Fibroblast of gingiva (primary cell): Measurements from ENCODE around the gene KCND1.
"Not testable (repeated sequence)": the region's sequence is repeated elsewhere in the genome, so short reads cannot be mapped to it uniquely, and the experiment has no call there.

ENCODE experiments used
- DNase-seq: peaks from one replicate; pipeline ENCODE4 v3.0.0-alpha.2; 2011; ENCODE audit warnings: low read depth

The KCND1 gene

GRCh38 chrX:48971249-48972219, at the start of gene KCND1:
TSS of gene KCND1 (minus strand) at chrX:48971844. CDS start at chrX:48970271, 1,573 bp downstream.
- DNase-seq: peak; percentile 13

GRCh38 chrX:49019599-49020249, 48.1 kb upstream of the KCND1 start:
- peak; percentile 3 for DNase-seq

- no peak for DNase-seq
Measured at GRCh38 chrX:49019050-49019449, 47.4 kb upstream of the KCND1 start.

GRCh38 chrX:49003696-49004095, 32.1 kb upstream of the KCND1 start:
- no peak for DNase-seq

- DNase-seq: peak; percentile 94
Measured at GRCh38 chrX:49002091-49002935, 30.7 kb upstream of the KCND1 start, which contains the start of gene GRIPAP1. TSS of gene GRIPAP1 (minus strand) at chrX:49002264. CDS start at chrX:49002229, 35 bp downstream.

- DNase-seq: peak; percentile 15
Measured at GRCh38 chrX:49001521-49002090, 30.0 kb upstream of the KCND1 start.

- DNase-seq: no peak
Measured at GRCh38 chrX:49000636-49001035, 29.0 kb upstream of the KCND1 start.

- DNase-seq: no peak
Measured at GRCh38 chrX:48999030-48999429, 27.4 kb upstream of the KCND1 start.

- DNase-seq: no peak
Measured at GRCh38 chrX:48998391-48998790, 26.7 kb upstream of the KCND1 start.

- no peak for DNase-seq
Measured at GRCh38 chrX:48997865-48998264, 26.2 kb upstream of the KCND1 start.

GRCh38 chrX:48997455-48997854, 25.8 kb upstream of the KCND1 start:
- DNase-seq: no peak

- DNase-seq: no peak
Measured at GRCh38 chrX:48996969-48997368, 25.3 kb upstream of the KCND1 start.

GRCh38 chrX:48992341-48992740, 20.7 kb upstream of the KCND1 start:
- no peak for DNase-seq

- no peak for DNase-seq
Measured at GRCh38 chrX:48989483-48989882, 17.8 kb upstream of the KCND1 start.

GRCh38 chrX:48983896-48984295, 12.3 kb upstream of the KCND1 start:
- DNase-seq: no peak

GRCh38 chrX:48983081-48983480, 11.4 kb upstream of the KCND1 start:
- no peak for DNase-seq

- no peak for DNase-seq
Measured at GRCh38 chrX:48981178-48981577, 9.5 kb upstream of the KCND1 start.

GRCh38 chrX:48980341-48980740, 8.7 kb upstream of the KCND1 start:
- DNase-seq: not testable (repeated sequence)

GRCh38 chrX:48978226-48978625, 6.6 kb upstream of the KCND1 start:
- DNase-seq: no peak

GRCh38 chrX:48976086-48976485, 4.4 kb upstream of the KCND1 start:
- no peak for DNase-seq

- no peak for DNase-seq
Measured at GRCh38 chrX:48975541-48975940, 3.9 kb upstream of the KCND1 start.

- DNase-seq: no peak
Measured at GRCh38 chrX:48975041-48975440, 3.4 kb upstream of the KCND1 start.
